Measurements from ENCODE around the gene AKR1C8. TPM values are rescaled to one million over a fixed set of nuclear protein-coding genes. Genes with fewer than 3 reads are reported as not detected.

Gene AKR1C8
- total and polyA plus RNA-seq, 2 of the 13 experiments (the other 11 are each of a cell fraction or from before 2014, with no cell fraction given) = 0.12 TPM; not detected in 1

DNA sequence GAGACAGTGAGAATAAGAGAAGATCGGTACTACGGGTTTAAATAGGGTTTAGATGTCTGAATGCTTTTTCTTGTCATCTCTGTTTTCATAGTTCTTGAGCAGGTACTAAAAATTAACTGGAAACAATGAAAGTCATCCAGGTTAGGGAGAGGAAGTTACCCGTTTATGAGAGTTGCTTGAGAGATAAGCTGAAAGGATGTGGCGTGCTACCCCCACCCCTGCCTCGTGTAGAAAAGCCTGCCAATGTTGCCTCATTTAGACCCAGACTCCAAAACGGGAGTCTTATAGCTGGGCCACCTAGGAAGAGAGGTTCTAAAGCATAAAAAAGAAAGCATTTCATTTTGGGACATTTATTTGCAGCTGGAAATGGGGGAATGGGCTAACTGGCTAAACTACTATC is 21.8 kb upstream of the AKR1C8 start:
- intact Hi-C loops (cut with micrococcal nuclease; ENCODE audit: unreplicated experiment) (no loop called here), in situ Hi-C loops (cut with HindIII; ENCODE audit: extremely low pct_ligation_motif_present, low pct_unique_long_range_greater_than_20kb) (no loop called here)
- 76% methylated on average over 6 of the region's 6 CpGs for WGBS (ENCODE audit: low lambda C conversion rate)
- Histone ChIP-seq H3K9ac (ENCODE audit: insufficient read depth, low read depth, low read length) (no peak overlapping the region), H3K79me2 (ENCODE audit: insufficient read depth, low read length) (no peaks in the 10 kb centered on the region), H3K27me3 (ENCODE audit: control insufficient read depth in 1 of 2, insufficient read depth in 2 of 2, low read length in 2 of 2) (no peaks in the 10 kb centered on the region), H3K27ac (ENCODE audit: extremely low read length, insufficient read depth, low read length) (no peak overlapping the region), H3K36me3 (replicated peaks in 1 of 2; ENCODE audit: control insufficient read depth in 1 of 2, insufficient read depth in 2 of 2, low read length in 2 of 2) (no peaks in the 10 kb centered on the region), H3K4me3 (replicated peaks in 1 of 3; ENCODE audit: insufficient read depth in 1 of 3, low read depth in 2 of 3, low read length in 3 of 3) (no peak overlapping the region), H3K4me2 (ENCODE audit: low read depth, low read length) (no peak overlapping the region), H3K4me1 (ENCODE audit: insufficient read depth, low read length) (no peaks in the 10 kb centered on the region), H2AFZ (ENCODE audit: low read length) (no peak overlapping the region), H4K20me1 (ENCODE audit: insufficient read depth, low read length) (no peaks in the 10 kb centered on the region), H3K9me3 (ENCODE audit: low read length) (peaks cover 22% of the 10 kb centered on the region)
- TF ChIP-seq, protein P1, sequence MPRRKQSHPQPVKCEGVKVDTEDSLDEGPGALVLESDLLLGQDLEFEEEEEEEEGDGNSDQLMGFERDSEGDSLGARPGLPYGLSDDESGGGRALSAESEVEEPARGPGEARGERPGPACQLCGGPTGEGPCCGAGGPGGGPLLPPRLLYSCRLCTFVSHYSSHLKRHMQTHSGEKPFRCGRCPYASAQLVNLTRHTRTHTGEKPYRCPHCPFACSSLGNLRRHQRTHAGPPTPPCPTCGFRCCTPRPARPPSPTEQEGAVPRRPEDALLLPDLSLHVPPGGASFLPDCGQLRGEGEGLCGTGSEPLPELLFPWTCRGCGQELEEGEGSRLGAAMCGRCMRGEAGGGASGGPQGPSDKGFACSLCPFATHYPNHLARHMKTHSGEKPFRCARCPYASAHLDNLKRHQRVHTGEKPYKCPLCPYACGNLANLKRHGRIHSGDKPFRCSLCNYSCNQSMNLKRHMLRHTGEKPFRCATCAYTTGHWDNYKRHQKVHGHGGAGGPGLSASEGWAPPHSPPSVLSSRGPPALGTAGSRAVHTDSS (CRISPR knock-in tag; conservative IDR thresholded peaks at IDR 0.05) = no peak
- TF ChIP-seq CENPX (CRISPR knock-in tag; IDR thresholded peaks at IDR 0.05) = no peak
- TF ChIP-seq ZNF816 (CRISPR knock-in tag; IDR thresholded peaks at IDR 0.05; ENCODE audit: borderline replicate concordance) = no peak
- TF ChIP-seq MXI1 (IDR thresholded peaks at IDR 0.05; ENCODE audit: borderline replicate concordance, low read depth, low read length) = no peak
- TF ChIP-seq GTF2F1 (IDR thresholded peaks at IDR 0.05; ENCODE audit: low read length) = no peak
- no peak for TF ChIP-seq ARNT2 (CRISPR knock-in tag; IDR thresholded peaks at IDR 0.05; ENCODE audit: low read depth)
- TF ChIP-seq, protein P2, sequence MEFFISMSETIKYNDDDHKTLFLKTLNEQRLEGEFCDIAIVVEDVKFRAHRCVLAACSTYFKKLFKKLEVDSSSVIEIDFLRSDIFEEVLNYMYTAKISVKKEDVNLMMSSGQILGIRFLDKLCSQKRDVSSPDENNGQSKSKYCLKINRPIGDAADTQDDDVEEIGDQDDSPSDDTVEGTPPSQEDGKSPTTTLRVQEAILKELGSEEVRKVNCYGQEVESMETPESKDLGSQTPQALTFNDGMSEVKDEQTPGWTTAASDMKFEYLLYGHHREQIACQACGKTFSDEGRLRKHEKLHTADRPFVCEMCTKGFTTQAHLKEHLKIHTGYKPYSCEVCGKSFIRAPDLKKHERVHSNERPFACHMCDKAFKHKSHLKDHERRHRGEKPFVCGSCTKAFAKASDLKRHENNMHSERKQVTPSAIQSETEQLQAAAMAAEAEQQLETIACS (CRISPR knock-in tag; IDR thresholded peaks at IDR 0.05) = no peak
- no peak for TF ChIP-seq ZNF264 (CRISPR knock-in tag; IDR thresholded peaks at IDR 0.05)
- TF ChIP-seq ZNF343 (CRISPR knock-in tag; IDR thresholded peaks at IDR 0.05) = no peak
- no peak for TF ChIP-seq RXRB (CRISPR knock-in tag; IDR thresholded peaks at IDR 0.05; ENCODE audit: borderline replicate concordance)
- no peak for TF ChIP-seq HES4 (CRISPR knock-in tag; IDR thresholded peaks at IDR 0.05; ENCODE audit: borderline replicate concordance)
- TF ChIP-seq TFDP2 (CRISPR knock-in tag; IDR thresholded peaks at IDR 0.05) = no peak
- no peak for TF ChIP-seq GATAD2A (CRISPR knock-in tag; IDR thresholded peaks at IDR 0.05)
- TF ChIP-seq ZNF883 (CRISPR knock-in tag; IDR thresholded peaks at IDR 0.05; ENCODE audit: not compliant biosample characterization) = no peak
- TF ChIP-seq RAD21 (CRISPR knock-in tag; IDR thresholded peaks at IDR 0.05) = no peak
- POLR2A ChIA-PET = no interaction called here
- CTCF ChIA-PET (ENCODE audit: low intra/inter-chr PET ratio, low total read pairs) = no interaction called here
- no TSS peak for BruUV-seq (replicated peaks)
- DNase-seq (ENCODE audit: low spot score) (no peak), ATAC-seq (no peak), FAIRE-seq (no peak)

Measured in HepG2 (cell line).